HG03159 (cell line): Measurements from ENCODE around the gene TACO1.

Source experiments
- ATAC-seq: cut with Tn5 transposase; IDR thresholded peaks from one replicate; pipeline ENCODE4 v1.9.1; 2021; ENCODE audit warnings: mild to moderate bottlenecking, moderate library complexity; ENCODE audit not compliant: unreplicated experiment

Gene TACO1

GRCh38 chr17:63600569-63601438 is at the start of gene TACO1:
TSS of gene TACO1 (plus strand) at chr17:63600895. CDS start at chr17:63601084, 189 bp downstream.
- ATAC-seq = peak; percentile 82

- ATAC-seq = no peak
Observed at GRCh38 chr17:63552211-63552610, 48.5 kb upstream of the TACO1 start.

GRCh38 chr17:63555500-63556156 is 45.1 kb upstream of the TACO1 start:
- ATAC-seq = no peak

GRCh38 chr17:63557416-63557815 is 43.3 kb upstream of the TACO1 start:
- ATAC-seq = no peak

GRCh38 chr17:63558441-63558840 is 42.3 kb upstream of the TACO1 start:
- ATAC-seq = no peak

- ATAC-seq = no peak
Observed at GRCh38 chr17:63561819-63562218, 38.9 kb upstream of the TACO1 start.

GRCh38 chr17:63563339-63563738 is 37.4 kb upstream of the TACO1 start:
- ATAC-seq = no peak

GRCh38 chr17:63564562-63564961 is 36.1 kb upstream of the TACO1 start:
- no peak for ATAC-seq

- no peak for ATAC-seq
Observed at GRCh38 chr17:63567229-63567628, 33.5 kb upstream of the TACO1 start.

GRCh38 chr17:63568563-63568962 is 32.1 kb upstream of the TACO1 start:
- no peak for ATAC-seq

- ATAC-seq = no peak
Observed at GRCh38 chr17:63571632-63572310, 28.9 kb upstream of the TACO1 start.

- ATAC-seq = no peak
Observed at GRCh38 chr17:63573634-63574033, 27.1 kb upstream of the TACO1 start.

- ATAC-seq = no peak
Observed at GRCh38 chr17:63578027-63578768, 22.5 kb upstream of the TACO1 start.

- no peak for ATAC-seq
Observed at GRCh38 chr17:63578769-63579111, 22.0 kb upstream of the TACO1 start.

- no peak for ATAC-seq
Observed at GRCh38 chr17:63579633-63580032, 21.1 kb upstream of the TACO1 start.

GRCh38 chr17:63587770-63588169 is 12.9 kb upstream of the TACO1 start:
- no peak for ATAC-seq

- no peak for ATAC-seq
Observed at GRCh38 chr17:63588797-63589196, 11.9 kb upstream of the TACO1 start.

- no peak for ATAC-seq
Observed at GRCh38 chr17:63589646-63590045, 11.0 kb upstream of the TACO1 start.

GRCh38 chr17:63592797-63593196 is 7.9 kb upstream of the TACO1 start:
- no peak for ATAC-seq

GRCh38 chr17:63595132-63595531 is 5.6 kb upstream of the TACO1 start:
- ATAC-seq = no peak
